ENCODE data around the gene CDH15. TPM values are rescaled to one million over a fixed set of nuclear protein-coding genes. Genes with fewer than 3 reads are reported as not detected.
A peak's percentile ranks its signal among the peaks of the same experiment; 100 is the strongest.

The CDH15 gene
- total and polyA plus RNA-seq, 2 of the 13 experiments (the other 11 are each of a cell fraction or from before 2014, with no cell fraction given), result 0.74 to 2.2 TPM

- no peak for TF ChIP-seq ZNF543 (CRISPR knock-in tag; IDR thresholded peaks at IDR 0.05)
- TF ChIP-seq PRDM4 (CRISPR knock-in tag; IDR thresholded peaks at IDR 0.05; ENCODE audit: borderline replicate concordance), result no peak
- TF ChIP-seq ZNF18 (CRISPR knock-in tag; IDR thresholded peaks at IDR 0.05; ENCODE audit: insufficient replicate concordance), result no peak
- TF ChIP-seq GMEB1 (CRISPR knock-in tag; IDR thresholded peaks at IDR 0.05; ENCODE audit: borderline replicate concordance), result no peak
- TF ChIP-seq CHCHD3 (CRISPR knock-in tag; IDR thresholded peaks at IDR 0.05), result no peak
- TF ChIP-seq ZNF850 (CRISPR knock-in tag; conservative IDR thresholded peaks at IDR 0.05), result no peak
- TF ChIP-seq ZNF530 (CRISPR knock-in tag; IDR thresholded peaks at IDR 0.05; ENCODE audit: low read depth), result no peak
- TF ChIP-seq ARNT2 (CRISPR knock-in tag; IDR thresholded peaks at IDR 0.05; ENCODE audit: low read depth), result no peak
- no peak for TF ChIP-seq PRDM10 (CRISPR knock-in tag; IDR thresholded peaks at IDR 0.05; ENCODE audit: low read depth)
- no peak for TF ChIP-seq HBP1 (CRISPR knock-in tag; IDR thresholded peaks at IDR 0.05; ENCODE audit: low read depth)
- TF ChIP-seq ZEB1 (IDR thresholded peaks at IDR 0.05; ENCODE audit: insufficient replicate concordance, low read depth), result peak; percentile 16
- no peak for TF ChIP-seq ZNF891 (CRISPR knock-in tag; IDR thresholded peaks at IDR 0.05)
- TF ChIP-seq TBL1XR1 (IDR thresholded peaks at IDR 0.05; ENCODE audit: borderline replicate concordance, low read length, partially characterized antibody), result peak; percentile 40
- no peak for TF ChIP-seq EZH2 (conservative IDR thresholded peaks at IDR 0.05; ENCODE audit: low read depth, low read length)
These were observed 15.7 kb downstream of the CDH15 start (continued) for GRCh38 chr16:89187032-89187769.
